Fibroblast of upper back skin (primary cell): ENCODE measurements around the gene NKIRAS1.

Experiments used
- DNase-seq: peaks from one replicate; pipeline ENCODE4 v3.0.0-alpha.2; 2013

NKIRAS1 gene

GRCh38 chr3:23916886-23917678, at the start of gene NKIRAS1, which contains the start of gene RPL15:
TSS of gene NKIRAS1 (minus strand) at chr3:23916990. CDS start at chr3:23910904, 6,086 bp downstream.
TSS of gene RPL15 (plus strand) at chr3:23917132. CDS start at chr3:23917860, 728 bp downstream.
- peak; percentile 98 for DNase-seq

- DNase-seq, result peak; percentile 84
Measured at GRCh38 chr3:23966328-23966727, 49.5 kb upstream of the NKIRAS1 start.

DNA sequence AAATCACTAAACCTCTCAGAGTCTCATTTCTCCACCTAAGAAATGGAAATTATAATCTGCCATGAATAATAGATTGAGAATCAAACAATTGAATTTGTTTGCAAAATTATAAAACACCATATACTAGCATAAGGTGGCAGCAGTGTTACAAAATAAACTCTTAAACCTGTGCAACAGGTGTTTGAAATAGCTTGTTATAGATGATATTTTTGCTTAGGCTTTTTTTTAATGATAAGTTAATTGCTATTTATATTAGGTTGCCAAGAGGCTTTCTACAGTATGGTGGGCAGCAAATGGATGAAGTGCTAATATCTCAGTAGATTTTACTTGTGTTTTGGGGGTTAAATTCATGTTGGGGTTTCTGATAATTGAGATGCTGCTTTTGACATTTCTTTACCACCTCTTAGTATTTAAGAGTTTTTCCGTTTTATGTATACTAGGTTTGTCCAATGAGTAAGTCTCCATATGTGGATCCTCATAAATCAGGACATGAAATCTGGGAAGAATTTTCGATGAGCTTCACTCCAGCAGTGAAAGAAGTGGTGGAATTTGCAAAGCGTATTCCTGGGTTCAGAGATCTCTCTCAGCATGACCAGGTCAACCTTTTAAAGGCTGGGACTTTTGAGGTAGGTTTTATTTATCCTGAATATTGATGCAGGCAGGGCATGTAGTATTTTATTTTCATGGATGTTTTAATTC, 47.9 kb upstream of the NKIRAS1 start:
- DNase-seq, result peak; percentile 57

DNA sequence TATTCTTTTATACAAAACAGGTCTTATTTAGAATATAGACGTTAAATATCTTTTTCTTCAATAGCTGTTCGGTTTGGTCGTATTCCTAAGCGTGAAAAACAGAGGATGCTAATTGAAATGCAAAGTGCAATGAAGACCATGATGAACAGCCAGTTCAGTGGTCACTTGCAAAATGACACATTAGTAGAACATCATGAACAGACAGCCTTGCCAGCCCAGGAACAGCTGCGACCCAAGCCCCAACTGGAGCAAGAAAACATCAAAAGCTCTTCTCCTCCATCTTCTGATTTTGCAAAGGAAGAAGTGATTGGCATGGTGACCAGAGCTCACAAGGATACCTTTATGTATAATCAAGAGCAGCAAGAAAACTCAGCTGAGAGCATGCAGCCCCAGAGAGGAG, 45.1 kb upstream of the NKIRAS1 start:
- DNase-seq, result no peak

DNA sequence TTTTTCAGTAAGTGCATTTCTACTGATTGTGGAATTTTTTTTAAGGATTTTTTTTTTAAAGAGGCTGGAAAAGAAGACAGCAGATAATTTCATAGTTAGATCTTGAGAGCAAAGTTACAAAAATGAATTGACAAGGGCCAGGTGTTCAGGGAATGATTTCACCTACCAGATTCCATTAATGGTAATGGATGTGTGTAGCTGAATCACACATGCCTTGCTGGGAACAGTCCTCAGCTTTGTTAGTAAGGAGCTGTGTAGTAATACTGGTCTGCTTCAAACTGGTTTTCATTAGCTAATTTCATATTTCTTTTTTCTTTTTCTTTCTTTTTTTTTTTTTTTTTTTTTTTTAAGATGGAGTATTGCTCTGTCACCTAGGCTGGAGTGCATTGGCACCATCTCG, 44.3 kb upstream of the NKIRAS1 start:
- DNase-seq, result no peak

GRCh38 chr3:23960649-23961048, 43.9 kb upstream of the NKIRAS1 start:
- DNase-seq, result no peak

DNA sequence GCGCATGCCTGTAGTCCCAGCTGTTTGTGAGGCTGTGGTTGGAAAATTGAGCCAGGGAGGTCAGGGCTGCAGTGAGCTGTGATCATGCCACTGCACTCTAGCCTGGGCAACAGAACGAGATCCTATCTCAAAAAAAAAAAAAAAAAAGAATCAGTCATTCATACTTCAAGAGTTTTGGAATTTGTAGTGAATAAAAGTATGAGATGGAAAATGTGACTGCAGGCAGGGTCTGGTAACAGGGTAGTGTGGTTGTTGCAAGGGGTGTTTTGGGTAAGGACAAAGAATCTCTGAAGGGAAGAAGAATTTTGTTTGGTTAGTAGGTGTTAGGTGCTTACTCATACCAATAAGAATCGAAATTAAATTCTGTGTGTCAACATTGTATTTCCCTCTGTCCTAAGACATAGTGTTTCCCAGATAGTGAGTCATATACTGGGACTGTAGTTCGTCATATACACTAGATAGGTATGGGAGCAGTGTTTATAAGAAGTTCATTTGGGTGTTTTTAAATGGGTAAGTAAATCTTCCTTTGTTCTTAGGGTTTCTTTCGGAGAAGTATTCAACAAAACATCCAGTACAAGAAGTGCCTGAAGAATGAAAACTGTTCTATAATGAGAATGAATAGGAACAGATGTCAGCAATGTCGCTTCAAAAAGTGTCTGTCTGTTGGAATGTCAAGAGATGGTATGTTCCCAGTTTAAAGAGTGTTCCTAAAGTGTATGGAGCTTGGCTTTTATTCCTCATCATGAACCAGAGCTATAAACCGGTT, 42.5 kb upstream of the NKIRAS1 start:
- peak; percentile 80 for DNase-seq

- no peak for DNase-seq
Measured at GRCh38 chr3:23956701-23957100, 39.9 kb upstream of the NKIRAS1 start.

DNA sequence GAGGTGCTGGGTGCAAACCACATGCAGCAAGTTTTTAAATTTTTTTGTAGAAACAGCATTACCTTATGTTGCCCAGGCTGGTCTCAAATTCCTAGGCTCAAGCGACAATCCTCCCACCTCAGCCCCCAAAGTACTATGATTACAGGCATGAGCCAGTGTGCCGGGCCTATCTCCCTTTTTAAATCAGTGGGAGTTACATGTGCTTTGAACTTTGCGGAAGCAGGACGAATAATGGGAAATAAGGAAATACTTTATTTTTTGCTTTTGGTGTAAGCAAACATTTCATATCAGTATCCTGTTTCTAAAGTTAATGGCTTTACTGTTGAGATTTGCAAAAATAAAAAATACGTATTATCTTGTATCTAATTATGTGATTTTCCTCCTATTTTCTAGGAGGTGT, 37.4 kb upstream of the NKIRAS1 start:
- DNase-seq, result no peak

- no peak for DNase-seq
Measured at GRCh38 chr3:23953523-23953922, 36.7 kb upstream of the NKIRAS1 start.

DNA sequence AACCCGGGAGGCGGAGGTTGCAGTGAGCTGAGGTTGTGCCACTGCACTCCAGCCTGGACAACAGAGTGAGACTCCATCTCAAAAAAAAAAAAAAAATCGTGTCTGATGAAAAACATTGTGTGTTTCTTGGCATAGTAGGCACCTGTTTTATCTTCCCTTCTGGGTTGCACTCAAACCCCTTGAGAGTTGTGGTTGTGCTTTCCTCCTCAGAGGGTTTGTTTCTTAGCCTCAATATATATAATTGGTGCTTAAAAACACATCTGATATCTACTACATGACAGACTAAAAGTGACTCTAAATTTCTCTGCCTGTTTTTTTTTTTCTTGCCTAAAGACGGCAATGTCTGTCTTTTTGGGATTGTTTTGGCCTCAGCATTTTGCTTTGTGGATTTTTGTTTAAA, 35.9 kb upstream of the NKIRAS1 start:
- DNase-seq, result no peak

DNA sequence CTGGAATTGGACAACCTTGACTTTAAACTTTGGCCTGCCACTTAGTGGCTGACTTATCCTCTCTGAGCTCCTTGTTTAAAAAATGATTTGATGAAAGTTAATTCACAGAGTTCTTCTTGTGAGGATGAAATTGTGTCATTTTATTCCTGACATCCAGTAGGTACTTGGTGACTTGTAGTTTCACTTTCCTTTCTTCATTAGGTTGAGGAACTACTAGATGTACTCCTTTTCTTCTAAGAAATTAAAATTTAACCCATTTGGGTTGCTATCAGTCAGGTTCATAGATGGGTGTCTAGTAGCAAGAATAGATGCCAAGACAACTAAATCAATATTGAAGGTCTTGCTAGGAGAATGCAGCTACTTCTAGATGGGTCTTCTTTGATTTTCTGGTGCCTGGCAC, 33.5 kb upstream of the NKIRAS1 start:
- no peak for DNase-seq

DNA sequence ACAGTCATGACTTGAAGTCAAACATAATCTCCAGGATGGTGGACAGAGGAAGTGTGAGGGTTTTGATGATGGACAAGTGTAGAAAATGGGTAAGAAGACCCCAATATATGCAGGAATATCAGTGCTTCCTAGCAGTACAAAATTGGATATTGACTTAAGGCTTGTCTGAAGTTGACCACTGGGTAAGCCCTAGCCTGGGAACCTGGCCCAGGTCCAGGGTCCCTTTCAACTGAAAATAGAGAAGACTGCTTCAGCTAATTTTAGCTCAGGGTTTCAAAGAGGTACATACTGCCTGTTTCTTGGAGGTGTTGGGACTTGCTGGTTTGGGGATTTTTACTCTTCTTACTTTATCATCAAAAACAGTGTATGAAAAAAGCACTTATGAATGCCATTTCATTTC, 33.0 kb upstream of the NKIRAS1 start:
- no peak for DNase-seq

DNA sequence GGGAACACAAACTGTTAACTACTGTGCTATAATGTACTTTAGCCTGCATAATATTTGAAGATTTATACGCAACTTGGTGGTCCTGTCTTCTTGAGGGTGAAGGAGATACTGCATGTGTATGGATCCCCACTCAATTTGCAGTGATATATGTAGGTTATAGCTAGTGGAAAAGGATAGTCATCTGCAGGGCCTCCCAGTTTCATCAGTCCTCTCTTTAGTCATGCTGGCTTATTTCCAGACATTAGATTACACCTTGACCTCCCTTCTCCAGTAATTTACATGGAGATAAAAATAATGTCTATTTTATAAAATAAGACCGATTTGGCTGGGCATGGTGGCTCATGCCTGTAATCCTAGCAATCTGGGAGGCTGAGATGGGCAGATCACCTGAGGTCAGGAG, 32.0 kb upstream of the NKIRAS1 start:
- DNase-seq, result no peak

DNA sequence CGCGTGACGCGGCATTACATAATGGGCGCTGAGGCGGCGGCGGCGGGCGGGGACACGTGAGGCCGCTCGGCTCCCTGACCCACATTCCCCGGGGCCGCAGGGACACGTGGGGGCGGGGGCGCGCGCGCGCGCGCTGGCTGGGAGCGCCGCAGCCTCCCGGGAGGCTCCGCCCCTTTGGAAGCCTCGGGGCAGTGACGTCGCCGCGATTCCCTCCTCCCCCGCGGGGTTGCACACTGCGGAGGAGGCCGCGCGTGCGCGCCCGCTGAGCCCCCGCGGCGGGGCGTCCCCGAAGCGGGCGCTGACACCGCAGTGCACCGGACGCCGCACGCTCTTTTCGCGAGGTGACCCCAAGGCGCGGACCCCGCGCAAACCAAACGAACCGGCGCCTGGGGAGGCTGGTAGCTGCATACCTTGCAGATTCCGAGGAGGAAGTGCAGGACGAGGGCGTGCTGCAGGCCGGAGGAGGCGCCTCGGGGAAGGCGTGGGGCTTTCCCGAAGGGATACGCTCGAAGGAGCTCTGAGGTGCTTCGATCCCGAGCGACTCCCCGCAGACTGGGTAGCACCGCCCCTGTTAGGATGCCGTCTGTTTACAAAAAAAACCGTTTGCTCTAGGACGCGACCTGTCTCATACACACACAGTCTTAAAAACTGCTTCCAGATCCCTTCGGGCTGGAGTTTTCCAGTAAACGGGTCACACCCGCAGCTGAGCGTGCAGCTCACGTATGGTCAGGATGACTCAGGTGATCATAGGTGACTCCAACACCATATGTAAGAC, 29.3 kb upstream of the NKIRAS1 start:
- peak; percentile 97 for DNase-seq

DNA sequence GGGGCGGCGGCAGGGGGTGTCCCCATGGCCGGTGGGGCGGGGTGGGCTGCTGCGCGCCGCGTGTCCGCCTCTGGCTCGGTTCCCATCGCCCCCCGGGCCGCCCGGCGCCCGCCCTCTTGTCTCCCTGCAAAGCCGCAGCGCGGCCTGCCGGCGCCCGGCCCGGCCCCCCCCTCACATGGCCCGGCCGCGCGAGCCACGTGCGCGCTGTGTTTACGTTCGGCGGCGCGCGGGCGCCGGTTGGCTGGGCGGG, 28.8 kb upstream of the NKIRAS1 start:
- no peak for DNase-seq

GRCh38 chr3:23944861-23945662, 28.3 kb upstream of the NKIRAS1 start, which contains the start of gene NR1D2:
TSS of gene NR1D2 (plus strand) at chr3:23945286. CDS start at chr3:23945579, 293 bp downstream.
- peak; percentile 82 for DNase-seq

DNA sequence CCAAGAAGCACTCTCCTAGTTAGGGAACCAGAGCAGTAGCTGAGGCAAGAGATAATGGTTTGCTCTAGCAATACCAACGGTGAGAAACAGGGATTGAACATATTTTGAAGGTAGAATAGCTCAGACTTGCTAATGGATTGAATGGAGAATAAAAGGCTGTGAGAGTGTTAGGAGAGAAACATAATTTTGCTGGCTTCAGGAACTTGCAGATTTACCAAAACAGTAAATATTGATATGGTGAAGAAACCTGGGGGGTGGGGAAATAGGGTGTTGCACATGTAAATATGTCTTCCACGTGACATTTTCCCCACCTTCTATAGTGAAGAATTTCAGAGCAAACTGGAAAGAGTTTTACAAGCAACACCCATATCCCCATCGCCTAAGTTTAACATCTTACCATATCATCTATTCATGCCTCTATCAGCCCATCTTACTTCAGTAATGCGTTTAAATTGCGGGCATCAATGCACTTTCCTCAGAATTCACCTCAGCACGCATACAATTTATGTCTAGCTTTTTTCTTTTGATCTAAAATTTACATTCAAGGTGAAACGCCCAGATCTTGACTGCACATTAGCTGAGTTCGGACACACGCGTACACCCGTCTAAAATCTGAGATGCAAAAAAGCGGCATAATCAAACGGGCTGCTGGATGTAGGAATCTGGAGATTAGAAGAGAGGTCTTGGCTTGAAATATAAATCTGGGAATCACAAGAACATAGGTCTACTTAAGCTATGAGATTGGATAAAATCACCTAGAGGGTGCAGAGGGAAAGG, 27.4 kb upstream of the NKIRAS1 start:
- DNase-seq, result no peak

- no peak for DNase-seq
Measured at GRCh38 chr3:23942546-23942945, 25.8 kb upstream of the NKIRAS1 start.

DNA sequence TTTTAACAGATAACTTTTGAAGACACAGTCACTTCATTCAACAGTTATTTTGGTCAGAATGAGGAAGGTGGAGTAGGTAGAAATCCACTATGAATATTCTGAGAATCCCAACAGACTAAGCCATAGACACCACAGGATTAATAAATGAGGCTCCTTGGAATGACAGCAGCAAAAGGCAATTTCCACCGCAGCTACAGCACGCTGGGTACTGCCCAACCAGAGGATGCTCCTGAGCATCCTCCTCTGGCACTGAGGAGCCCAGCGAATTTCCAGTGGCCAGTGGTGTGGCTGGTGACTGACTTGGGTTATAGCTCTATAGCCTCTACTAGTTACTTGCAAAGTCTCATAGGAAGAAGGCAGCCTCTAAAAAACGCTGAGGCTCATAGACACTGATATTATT, 24.6 kb upstream of the NKIRAS1 start:
- no peak for DNase-seq

DNA sequence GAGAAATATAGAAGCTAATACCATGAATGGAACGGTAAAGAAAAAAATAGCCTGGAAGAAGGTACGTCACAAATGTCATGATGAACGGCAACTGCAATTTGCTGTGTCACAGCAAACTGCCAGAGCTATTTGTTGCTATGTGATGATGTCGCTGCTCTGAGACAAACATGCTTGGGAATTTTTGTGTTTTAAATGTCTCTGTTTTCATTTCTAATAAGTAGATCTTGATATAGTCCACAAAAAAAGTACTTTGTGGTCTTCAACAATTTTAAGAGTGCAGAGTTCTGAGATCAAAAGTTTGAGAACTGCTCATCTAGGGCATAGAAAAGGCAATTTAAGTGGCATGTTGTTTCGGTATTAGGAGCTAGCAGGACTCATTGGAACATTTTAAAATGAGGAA, 24.0 kb upstream of the NKIRAS1 start:
- no peak for DNase-seq
